ENCODE measurements around the gene AP5Z1.

- TF ChIP-seq CTCF (IDR thresholded peaks at IDR 0.05; ENCODE audit: low read depth, low read length) (peak; percentile 100), POLR2A (IDR thresholded peaks at IDR 0.05; ENCODE audit: extremely low read depth, insufficient read length) (no peak), MAX (IDR thresholded peaks at IDR 0.05; ENCODE audit: low read depth, low read length) (peak; percentile 76)
Measured at GRCh38 chr7:4830176-4830575, 54.8 kb downstream of the AP5Z1 start.

Data from NB4 (cell line).